ENCODE results near the gene FAM47C. TPM values are rescaled to one million over a fixed set of nuclear protein-coding genes. Genes with fewer than 3 reads are reported as not detected.
"Not testable (repeated sequence)": the region's sequence is repeated elsewhere in the genome, so short reads cannot be mapped to it uniquely, and the experiment has no call there.

The FAM47C gene
- total RNA-seq, result not detected
- long read RNA-seq, result 0 reads

- intact Hi-C loops (cut with DNase I); DNase-seq (ENCODE audit: missing footprints); ATAC-seq: not testable (repeated sequence)
Observed at GRCh38 chrX:37008182-37008581, at the start of gene FAM47C. FAM47C (plus strand) TSS chrX:37008366; CDS start chrX:37008411, 45 bp downstream.

DNA sequence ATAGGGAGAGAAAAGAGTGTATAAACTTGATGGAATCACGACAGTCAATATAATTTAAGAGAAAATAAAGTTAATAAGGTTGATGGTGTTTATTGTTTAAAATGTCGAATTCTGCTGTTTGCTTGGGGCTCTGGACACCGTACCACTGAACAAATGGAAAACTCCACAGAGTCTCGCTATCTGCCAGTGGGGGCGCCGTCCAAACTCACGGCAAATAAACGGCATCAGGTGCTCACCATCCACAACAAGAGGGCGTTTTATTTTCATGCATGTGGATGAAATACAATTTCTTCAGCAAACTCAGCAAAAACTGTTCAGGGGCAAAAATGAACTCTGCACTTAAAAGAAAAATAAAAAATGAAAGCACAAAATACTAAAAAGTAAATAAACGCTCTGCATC, 46.6 kb upstream of the FAM47C start:
- ATAC-seq (no peak), DNase-seq (ENCODE audit: missing footprints) (no peak)
- intact Hi-C loops (cut with DNase I), result no loop called here

- intact Hi-C loops (cut with DNase I), result no loop called here
- ATAC-seq, result no peak
Observed at GRCh38 chrX:36963069-36963808, 44.9 kb upstream of the FAM47C start.

GRCh38 chrX:36963852-36964251, 44.3 kb upstream of the FAM47C start:
- DNase-seq (ENCODE audit: missing footprints), result no peak
- intact Hi-C loops (cut with DNase I), result no loop called here

More at GRCh38 chrX:36963069-36963808, 44.9 kb upstream of the FAM47C start:
- no peak for DNase-seq (ENCODE audit: missing footprints)

GRCh38 chrX:36973575-36973974, 34.6 kb upstream of the FAM47C start:
- DNase-seq (ENCODE audit: missing footprints), result no peak
- intact Hi-C loops (cut with DNase I), result no loop called here
- ATAC-seq, result no peak

More at GRCh38 chrX:36963852-36964251, 44.3 kb upstream of the FAM47C start:
- no peak for ATAC-seq

DNA sequence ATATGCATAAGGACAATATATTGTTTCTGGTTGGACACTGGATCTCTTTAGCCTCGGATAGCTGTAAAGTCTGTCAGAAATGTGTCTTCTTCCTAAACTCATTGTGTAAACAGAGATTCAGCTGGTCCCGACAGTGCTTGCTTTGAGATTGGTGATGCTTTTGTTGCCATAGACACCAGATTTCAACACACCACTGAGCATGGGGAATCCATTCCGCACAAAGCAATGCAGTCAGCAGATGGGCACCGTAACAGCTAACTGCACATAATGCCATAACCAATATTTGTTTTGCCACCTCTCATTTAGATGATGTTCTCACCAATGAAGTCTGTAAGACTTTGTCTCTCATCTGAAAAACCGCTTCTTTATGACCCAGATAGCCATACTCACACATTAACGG, 33.3 kb upstream of the FAM47C start:
- intact Hi-C loops (cut with DNase I), result no loop called here
- DNase-seq (ENCODE audit: missing footprints), result no peak
- ATAC-seq, result no peak

DNA sequence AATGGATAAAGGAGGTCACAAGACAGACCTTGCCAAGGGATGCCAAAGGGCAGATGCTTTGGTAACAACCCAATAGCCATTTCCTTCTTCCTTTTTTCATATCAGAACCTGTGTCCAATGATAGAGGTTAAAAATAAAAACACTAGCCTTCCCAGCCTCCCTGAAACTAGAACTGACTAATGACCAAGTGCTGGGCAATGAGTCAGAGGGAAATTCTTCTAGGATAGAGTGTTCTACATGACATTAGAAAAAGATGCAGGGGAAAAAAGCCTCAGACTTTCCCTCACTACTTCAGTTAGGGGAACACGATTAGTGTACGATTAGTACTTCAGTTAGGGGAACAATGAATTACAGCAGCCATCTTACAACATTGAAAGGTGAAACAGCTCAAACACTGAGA, 29.3 kb upstream of the FAM47C start:
- ATAC-seq (no peak), DNase-seq (ENCODE audit: missing footprints) (no peak)
- intact Hi-C loops (cut with DNase I), result no loop called here

- intact Hi-C loops (cut with DNase I), result no loop called here
- DNase-seq (ENCODE audit: missing footprints), result no peak
- no peak for ATAC-seq
Observed at GRCh38 chrX:36983831-36984230, 24.3 kb upstream of the FAM47C start.

DNA sequence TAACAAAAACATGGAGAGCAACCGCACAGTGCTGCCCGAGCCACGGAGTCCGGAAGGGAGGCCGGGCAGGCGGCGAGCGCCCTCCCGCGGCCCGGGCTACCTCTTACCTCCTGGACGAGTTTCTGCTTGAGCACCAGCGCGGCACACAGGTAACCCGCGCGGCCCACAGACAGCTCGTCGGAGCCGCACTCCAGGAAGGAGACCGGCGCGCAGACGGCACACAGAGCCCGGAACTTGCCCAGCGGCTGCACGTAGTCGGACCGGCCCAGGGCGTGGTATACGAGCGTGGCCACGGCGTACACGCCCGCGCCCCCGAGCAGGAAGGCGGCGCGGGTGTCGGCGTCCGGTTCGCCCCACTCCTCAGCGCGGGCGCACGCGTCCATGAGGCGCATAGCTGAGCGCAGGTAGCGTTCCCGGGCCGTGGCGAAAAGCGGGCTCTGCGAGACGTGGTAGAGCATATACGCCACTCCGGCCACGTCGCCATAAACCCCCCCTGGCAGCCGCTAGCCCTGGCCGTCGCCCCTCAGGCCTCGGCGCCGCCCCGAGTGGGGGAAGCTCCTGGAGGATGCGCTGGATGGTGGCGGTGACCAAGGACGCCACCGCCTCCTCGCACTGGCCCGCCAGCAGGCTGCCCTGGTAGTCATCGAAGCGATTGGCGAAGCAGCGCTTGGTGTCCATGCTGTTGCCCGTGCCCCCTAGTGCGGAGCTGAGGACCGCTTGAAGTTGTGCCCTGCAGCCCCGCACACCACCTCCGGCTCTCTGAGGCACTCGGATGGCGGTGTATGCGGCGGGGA, 22.6 kb upstream of the FAM47C start:
- intact Hi-C loops (cut with DNase I); DNase-seq (ENCODE audit: missing footprints); ATAC-seq: not testable (repeated sequence)

GRCh38 chrX:36986231-36986630, 21.9 kb upstream of the FAM47C start:
- intact Hi-C loops (cut with DNase I), result no loop called here
- ATAC-seq (no peak), DNase-seq (ENCODE audit: missing footprints) (no peak)

DNA sequence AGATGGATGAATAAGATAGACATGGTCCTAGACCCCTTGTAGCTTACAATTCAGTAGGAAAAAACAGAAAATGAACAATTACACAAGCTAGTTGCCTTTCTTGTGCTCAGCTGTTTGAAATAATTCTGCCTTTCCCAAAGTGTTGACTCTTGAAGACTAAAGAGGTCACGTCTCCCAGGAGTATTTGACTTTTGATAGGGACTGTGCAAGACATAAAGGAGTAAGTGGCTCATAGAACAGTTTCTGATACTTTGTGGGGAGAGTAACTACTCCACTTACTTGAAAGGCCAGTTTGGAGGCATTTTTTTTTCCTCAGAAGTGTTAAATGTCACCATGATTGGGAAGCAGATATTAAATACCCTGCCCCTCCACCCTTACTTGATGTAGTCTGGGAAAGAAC, 21.0 kb upstream of the FAM47C start:
- intact Hi-C loops (cut with DNase I); ATAC-seq; DNase-seq (ENCODE audit: missing footprints): not testable (repeated sequence)

DNA sequence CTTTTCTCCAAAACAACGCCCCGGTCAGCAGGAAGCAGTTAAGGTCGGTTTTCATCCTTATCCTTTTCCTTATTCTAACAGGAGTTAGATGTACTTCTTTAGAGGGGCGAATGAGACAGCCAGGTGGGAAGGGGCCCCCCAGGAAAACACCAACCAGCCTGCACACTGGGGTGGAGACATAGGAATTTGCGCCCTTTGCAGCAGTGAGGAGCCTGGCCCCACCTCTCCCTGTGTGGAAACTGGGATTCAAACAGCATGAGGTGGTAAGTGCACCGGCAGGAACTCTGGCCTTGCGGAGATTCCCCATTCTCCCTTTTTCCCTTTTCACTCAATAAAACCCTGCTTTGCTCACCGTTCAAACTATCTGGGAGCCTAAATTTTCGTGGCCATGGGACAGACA, 8.0 kb upstream of the FAM47C start:
- DNase-seq (ENCODE audit: missing footprints) (no peak), ATAC-seq (no peak)
- intact Hi-C loops (cut with DNase I), result no loop called here

DNA sequence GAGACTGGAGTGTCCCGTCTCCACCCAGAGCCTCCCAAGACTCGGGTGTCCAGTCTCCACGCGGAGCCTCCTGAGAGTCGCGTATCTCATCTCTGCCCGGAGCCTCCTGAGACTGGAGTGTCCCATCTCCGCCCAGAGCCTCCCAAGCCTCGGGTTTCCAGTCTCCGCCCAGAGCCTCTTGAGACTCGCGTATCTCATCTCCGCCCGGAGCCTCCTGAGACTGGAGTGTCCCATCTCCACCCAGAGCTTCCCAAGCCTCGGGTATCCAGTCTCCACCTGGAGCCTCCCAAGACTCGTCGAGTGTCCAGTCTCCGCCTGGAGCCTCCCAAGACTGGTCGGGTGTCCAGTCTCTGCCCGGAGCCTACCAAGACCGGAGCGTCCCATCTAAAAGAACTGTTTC, 2.3 kb downstream of the FAM47C start:
- DNase-seq (ENCODE audit: missing footprints), result no peak

GRCh38 chrX:37034260-37034659, 26.1 kb downstream of the FAM47C start:
- intact Hi-C loops (cut with DNase I); ATAC-seq; DNase-seq (ENCODE audit: missing footprints): not testable (repeated sequence)

More for the DNA sequence above, 2.3 kb downstream of the FAM47C start:
- intact Hi-C loops (cut with DNase I), result no loop called here
- no peak for ATAC-seq

GRCh38 chrX:37036674-37037220, 28.6 kb downstream of the FAM47C start:
- DNase-seq (ENCODE audit: missing footprints); intact Hi-C loops (cut with DNase I); ATAC-seq: not testable (repeated sequence)

DNA sequence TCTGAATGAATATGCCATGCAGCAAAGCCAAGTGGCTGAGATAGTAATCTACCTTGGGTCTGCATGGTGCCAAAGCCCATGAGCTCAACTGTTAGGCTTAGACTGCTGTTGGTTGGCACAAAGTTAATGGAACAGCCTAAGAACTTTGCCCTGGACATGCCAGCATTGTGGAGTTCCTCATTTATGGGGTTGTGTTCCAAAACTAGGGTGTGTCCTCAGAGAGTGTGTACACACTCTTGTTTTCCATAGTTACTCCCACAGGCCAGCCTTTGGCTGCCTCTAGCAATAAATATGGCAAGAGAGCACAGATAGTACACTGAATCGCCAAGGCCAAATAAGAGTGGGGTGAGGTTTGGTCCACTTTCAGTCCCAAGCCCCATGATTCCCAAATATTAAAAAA, 30.6 kb downstream of the FAM47C start:
- intact Hi-C loops (cut with DNase I); DNase-seq (ENCODE audit: missing footprints); ATAC-seq: not testable (repeated sequence)

GRCh38 chrX:37042956-37043885, 35.1 kb downstream of the FAM47C start:
- intact Hi-C loops (cut with DNase I); ATAC-seq; DNase-seq (ENCODE audit: missing footprints): not testable (repeated sequence)

DNA sequence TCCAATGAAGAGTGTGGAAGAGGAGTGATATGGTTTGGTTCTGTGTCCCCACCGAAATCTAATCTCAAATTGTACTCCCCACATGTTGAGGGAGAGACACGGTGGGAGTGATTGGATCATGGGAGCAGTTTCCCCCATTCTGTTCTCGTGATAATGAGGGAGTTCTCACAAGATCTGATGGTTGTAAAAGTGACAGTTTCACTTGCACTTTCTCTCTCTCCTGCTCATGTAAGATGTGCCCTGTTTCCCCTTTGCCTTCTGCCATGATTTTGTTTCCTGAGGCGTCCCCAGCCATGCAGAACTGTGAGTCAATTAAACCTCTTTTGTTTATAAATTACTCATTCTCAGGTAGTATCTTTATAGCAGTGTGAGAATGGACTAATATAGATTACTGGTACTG, 39.6 kb downstream of the FAM47C start:
- intact Hi-C loops (cut with DNase I), result no loop called here
- ATAC-seq, result no peak
- no peak for DNase-seq (ENCODE audit: missing footprints)

All from Right ventricle myocardium inferior (tissue), 1 donor.